ENCODE results near the gene C15orf39. TPM values are rescaled to one million over a fixed set of nuclear protein-coding genes. Genes with fewer than 3 reads are reported as not detected.
"Not testable (repeated sequence)": the region's sequence is repeated elsewhere in the genome, so short reads cannot be mapped to it uniquely, and the experiment has no call there.

The C15orf39 gene
- total RNA-seq, 1 donor from 2014 or later = 15.0 TPM

DNA sequence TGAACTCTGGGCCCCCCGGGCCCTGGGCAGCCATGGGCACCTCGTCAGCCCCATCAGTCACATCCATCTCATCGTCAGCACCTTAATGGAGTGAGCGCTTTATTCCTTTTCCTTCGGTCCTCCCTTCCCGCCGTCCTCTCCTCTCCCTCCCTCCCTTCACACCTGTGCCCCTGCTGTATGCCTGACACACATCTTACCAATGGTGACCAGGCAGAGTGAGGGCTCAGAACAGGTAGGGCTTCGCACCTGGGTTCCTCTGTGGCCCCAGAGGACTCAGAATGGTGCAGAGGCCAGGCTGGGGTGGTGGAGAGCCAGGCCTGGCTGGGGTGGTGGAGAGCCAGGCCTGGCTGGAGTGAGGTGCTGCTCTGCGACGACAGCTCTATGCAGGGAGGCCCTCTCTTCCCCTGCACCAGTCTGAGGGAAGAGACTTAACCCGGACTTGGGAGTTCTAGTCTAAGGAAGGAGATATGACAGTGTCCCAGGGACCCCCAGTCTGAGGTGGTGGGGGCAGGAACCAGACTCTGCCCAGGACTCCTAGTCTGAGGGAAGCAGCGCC is 11.6 kb downstream of the C15orf39 start:
- intact Hi-C loops (cut with micrococcal nuclease) = no loop called here
- DNase-seq = no peak
- Histone ChIP-seq H3K4me3 (no peak overlapping the region), H3K27ac (replicated peaks) (no peak overlapping the region), H3K27me3 (ENCODE audit: low read depth) (no peaks in the 10 kb centered on the region), H3K9me3 (replicated peaks) (no peaks in the 10 kb centered on the region), H3K4me1 (peaks cover 58% of the 10 kb centered on the region), H3K36me3 (peaks cover 57% of the 10 kb centered on the region)
- no peak for TF ChIP-seq CTCF (IDR thresholded peaks at IDR 0.05; ENCODE audit: borderline replicate concordance)

DNA sequence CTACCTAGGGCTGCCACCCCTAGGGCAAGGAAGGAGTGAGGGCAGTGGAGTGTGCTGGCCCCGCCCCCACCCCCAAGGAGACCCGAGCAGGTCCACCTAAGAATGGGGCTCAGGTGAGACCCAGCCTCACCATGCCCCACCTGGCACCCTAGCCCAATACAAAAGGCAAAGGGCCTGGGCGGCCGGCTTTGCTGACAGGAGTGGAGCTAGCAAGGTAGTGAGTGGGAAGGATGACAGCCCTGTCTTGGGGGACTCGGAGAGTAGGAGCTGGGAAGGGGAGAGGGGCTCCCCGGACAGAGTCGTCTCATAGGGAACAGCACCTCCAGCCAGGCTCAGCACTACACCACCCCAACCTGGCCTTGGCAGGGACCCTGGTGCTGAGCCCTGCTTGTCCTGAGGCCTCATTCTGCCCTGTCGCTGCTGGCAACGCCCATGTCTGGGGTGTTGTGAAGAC is 12.1 kb downstream of the C15orf39 start:
- intact Hi-C loops (cut with micrococcal nuclease) = no loop called here
- H3K4me1 ChIP-seq = peaks cover 53% of the 10 kb centered on the region
- H3K9me3 ChIP-seq (replicated peaks) = no peaks in the 10 kb centered on the region
- H3K36me3 ChIP-seq = peaks cover 52% of the 10 kb centered on the region
- peak overlapping the region; percentile 12 for H3K27ac ChIP-seq (replicated peaks)
- no peaks in the 10 kb centered on the region for H3K27me3 ChIP-seq (ENCODE audit: low read depth)
- no peak for TF ChIP-seq CTCF (IDR thresholded peaks at IDR 0.05; ENCODE audit: borderline replicate concordance)
- DNase-seq = no peak
- H3K4me3 ChIP-seq = no peak overlapping the region

DNA sequence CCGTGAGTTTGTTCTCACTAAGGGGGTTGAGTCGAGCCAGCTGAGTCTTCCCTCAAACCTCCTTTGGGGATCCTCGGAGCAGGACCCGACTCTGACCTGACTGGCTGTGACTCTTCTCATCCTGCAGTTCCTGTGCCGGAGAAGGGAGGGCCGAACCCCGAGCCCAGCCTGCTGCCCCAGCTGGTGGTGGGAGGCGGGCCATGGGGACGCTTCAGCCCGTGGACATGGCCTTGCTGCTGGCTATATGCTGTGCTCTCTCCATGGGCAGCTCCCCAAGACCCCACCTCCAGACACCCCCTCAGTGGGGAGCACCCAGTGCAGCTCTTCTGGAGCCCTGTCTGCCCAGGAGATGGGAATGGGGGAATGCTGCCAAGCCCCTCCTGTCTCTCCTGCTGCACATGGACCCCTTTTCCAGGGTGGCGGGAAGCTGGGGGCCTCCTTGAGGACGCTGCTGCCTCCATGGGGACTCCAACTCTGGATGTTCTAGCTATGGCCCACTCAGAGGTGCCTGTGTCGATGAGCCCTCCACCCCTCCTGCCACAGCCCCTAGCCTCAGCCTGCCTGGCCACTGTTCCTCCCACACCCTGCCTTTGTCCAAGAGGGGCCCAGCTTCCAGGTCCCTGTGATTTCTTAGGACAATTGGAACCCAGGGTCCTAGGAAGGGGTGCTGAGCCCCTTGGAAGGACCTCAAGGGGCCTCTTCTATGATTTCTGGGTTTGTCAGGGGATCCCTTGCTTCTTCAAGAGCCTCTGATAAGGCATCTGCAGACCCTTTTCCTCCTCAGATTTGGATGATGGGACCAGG is 12.8 kb downstream of the C15orf39 start:
- intact Hi-C loops (cut with micrococcal nuclease) = no loop called here
- no peak for DNase-seq
- TF ChIP-seq CTCF (IDR thresholded peaks at IDR 0.05; ENCODE audit: borderline replicate concordance) = no peak

GRCh38 chr15:75215107-75216004 is 13.7 kb downstream of the C15orf39 start:
- no peak for DNase-seq
- Histone ChIP-seq H3K9me3 (replicated peaks) (no peaks in the 10 kb centered on the region), H3K36me3 (peaks cover 36% of the 10 kb centered on the region), H3K27me3 (ENCODE audit: low read depth) (no peaks in the 10 kb centered on the region), H3K4me1 (peaks cover 38% of the 10 kb centered on the region), H3K27ac (replicated peaks) (no peak overlapping the region), H3K4me3 (no peak overlapping the region)
- intact Hi-C loops (cut with micrococcal nuclease) = no loop called here
- no peak for TF ChIP-seq CTCF (IDR thresholded peaks at IDR 0.05; ENCODE audit: borderline replicate concordance)

More for the DNA sequence above, 12.8 kb downstream of the C15orf39 start:
- Histone ChIP-seq H3K4me1 (peaks cover 46% of the 10 kb centered on the region), H3K9me3 (replicated peaks) (no peaks in the 10 kb centered on the region), H3K27me3 (ENCODE audit: low read depth) (no peaks in the 10 kb centered on the region), H3K36me3 (peaks cover 45% of the 10 kb centered on the region), H3K27ac (replicated peaks) (peak overlapping the region; percentile 12), H3K4me3 (no peak overlapping the region)

DNA sequence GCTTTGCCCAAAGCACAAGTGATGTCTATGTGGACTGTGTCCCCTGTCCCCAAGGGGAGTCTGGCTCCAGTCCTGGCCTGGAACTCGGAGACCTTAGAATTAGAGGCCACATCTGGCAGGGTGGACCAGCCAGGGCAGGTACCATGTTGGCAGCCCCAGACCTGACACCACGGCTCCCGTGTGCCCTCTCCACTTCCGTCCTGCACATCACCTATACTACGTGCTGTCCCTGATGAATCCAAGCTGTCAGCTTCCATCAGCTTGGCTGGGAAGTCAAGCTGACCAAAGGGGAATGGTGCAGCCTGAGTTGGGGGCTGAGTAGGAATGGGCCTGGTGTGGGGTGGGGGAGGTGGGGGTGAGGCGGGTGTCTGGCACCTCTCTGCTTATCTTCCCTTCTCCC is 15.3 kb downstream of the C15orf39 start:
- Histone ChIP-seq H3K27ac (replicated peaks) (no peak overlapping the region), H3K4me1 (peaks cover 21% of the 10 kb centered on the region), H3K4me3 (no peak overlapping the region), H3K9me3 (replicated peaks) (no peaks in the 10 kb centered on the region), H3K27me3 (ENCODE audit: low read depth) (no peaks in the 10 kb centered on the region), H3K36me3 (peaks cover 20% of the 10 kb centered on the region)
- DNase-seq = no peak
- no peak for TF ChIP-seq CTCF (IDR thresholded peaks at IDR 0.05; ENCODE audit: borderline replicate concordance)
- intact Hi-C loops (cut with micrococcal nuclease) = no loop called here

- intact Hi-C loops (cut with micrococcal nuclease); H3K27me3 ChIP-seq (ENCODE audit: low read depth); H3K4me3 ChIP-seq; DNase-seq; H3K27ac ChIP-seq (replicated peaks); H3K9me3 ChIP-seq (replicated peaks): not testable (repeated sequence)
- Histone ChIP-seq H3K36me3 (peaks cover 14% of the 10 kb centered on the region), H3K4me1 (peaks cover 15% of the 10 kb centered on the region)
These were observed 15.9 kb downstream of the C15orf39 start for GRCh38 chr15:75217574-75217973.

DNA sequence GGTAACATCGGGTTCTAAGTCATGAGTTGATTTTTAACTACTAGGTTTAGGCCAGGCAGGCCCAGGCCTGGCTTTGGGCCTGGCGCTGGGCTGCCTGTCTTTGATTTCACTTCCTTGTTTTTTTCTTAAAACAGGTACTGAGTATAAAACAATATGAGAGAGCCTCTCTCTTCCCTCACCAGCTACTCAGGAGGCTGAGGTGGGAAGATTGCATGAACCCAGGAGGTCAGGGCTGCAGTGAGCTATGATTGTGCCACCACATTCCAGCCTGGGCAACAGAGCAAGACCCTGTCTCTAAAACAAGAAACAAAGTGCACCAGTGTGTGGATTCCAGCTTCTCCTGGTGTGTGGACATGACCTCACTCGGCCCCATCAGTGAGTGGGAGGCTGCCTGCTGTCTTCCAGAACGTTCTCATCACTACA is 17.8 kb downstream of the C15orf39 start:
- intact Hi-C loops (cut with micrococcal nuclease); H3K4me1 ChIP-seq; H3K9me3 ChIP-seq (replicated peaks); DNase-seq; H3K36me3 ChIP-seq; H3K27me3 ChIP-seq (ENCODE audit: low read depth); H3K4me3 ChIP-seq; H3K27ac ChIP-seq (replicated peaks): not testable (repeated sequence)

Data from left ventricle myocardium inferior (tissue), 1 donor.